Bone marrow (tissue), 2 donors: ENCODE results near the gene CXXC1.
"Not testable (repeated sequence)": the region's sequence is repeated elsewhere in the genome, so short reads cannot be mapped to it uniquely, and the experiment has no call there.

ENCODE experiments used
- DNase-seq, 2 donors: peaks; one replicate each; lab custom pipeline; 2025; lab: John Stamatoyannopoulos, UW

CXXC1 gene

GRCh38 chr18:50287441-50288347 lies at the start of gene CXXC1:
Gene CXXC1 (minus strand): TSS chr18:50287692. CDS start chr18:50287589, 103 bp downstream.
- peak; percentile 97 to 98 for DNase-seq

DNA sequence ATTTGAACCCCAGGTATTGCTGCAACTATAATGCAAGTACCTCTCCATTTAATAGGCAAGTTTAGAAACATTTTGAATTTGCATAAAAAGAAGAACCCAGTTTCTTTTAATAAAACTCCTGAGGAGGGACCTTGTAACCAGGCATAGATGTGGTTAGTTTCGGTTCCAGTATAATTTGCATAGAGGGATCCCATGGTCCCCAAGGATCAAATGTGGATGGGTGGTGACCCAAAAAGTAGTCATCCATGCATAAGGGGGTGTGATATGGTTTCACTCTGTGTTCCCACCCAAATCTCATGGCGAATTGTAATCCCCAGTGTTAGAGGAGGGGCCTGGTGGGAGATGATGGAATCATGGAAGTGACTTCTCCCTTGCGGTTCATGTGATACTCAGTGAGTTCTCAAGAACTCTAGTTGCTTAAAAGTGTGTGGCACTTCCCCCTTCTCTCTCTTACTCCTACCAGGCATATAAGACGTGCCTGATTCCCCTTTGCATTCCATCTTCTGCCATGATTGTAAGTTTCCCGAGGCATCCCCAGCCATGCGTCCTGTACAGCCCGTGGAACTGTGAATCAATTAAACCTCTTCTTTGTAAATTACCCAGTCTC lies 47.2 kb upstream of the CXXC1 start:
- no peak for DNase-seq

GRCh38 chr18:50331691-50332090 lies 44.2 kb upstream of the CXXC1 start:
- no peak for DNase-seq

DNA sequence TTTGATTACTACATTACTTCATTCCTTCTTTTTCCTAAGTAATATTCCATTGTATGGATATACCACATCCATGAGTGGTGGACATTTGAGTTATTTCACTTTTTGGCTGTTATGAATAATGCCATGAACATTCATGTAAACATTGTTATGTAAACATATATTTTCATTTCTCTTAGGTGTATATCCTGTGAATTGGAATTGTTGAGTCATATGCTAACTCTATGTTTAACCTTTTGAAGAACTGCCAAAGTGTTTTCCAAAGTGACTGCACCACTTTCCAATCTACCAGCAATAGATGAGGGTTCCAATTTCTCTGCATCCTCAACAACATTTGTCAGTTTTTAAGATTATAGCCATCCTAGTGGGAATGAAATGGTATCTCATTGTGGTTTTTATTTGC lies 42.7 kb upstream of the CXXC1 start:
- DNase-seq = no peak

DNA sequence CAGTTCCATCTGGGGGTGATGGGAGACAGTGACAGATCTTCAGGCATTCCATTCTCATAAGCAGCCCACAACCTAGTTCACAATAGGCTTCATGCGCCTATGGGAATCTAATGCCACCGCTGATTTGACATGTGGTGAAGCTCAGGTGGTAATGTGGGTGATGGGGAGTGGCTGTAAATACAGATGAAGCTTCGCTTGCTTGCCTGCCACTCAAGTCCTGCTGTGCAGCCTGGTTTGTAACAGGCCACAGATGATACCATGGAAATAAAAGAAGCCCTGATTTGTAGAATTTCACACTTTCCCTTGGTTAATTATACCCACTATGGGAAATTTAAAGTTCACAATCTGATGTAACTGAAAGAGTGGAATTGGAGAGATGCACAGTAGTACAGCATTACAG lies 40.5 kb upstream of the CXXC1 start:
- DNase-seq = no peak

GRCh38 chr18:50320719-50321118 lies 33.2 kb upstream of the CXXC1 start:
- no peak for DNase-seq

- no peak for DNase-seq
Observed at GRCh38 chr18:50315100-50315871, 27.8 kb upstream of the CXXC1 start.

DNA sequence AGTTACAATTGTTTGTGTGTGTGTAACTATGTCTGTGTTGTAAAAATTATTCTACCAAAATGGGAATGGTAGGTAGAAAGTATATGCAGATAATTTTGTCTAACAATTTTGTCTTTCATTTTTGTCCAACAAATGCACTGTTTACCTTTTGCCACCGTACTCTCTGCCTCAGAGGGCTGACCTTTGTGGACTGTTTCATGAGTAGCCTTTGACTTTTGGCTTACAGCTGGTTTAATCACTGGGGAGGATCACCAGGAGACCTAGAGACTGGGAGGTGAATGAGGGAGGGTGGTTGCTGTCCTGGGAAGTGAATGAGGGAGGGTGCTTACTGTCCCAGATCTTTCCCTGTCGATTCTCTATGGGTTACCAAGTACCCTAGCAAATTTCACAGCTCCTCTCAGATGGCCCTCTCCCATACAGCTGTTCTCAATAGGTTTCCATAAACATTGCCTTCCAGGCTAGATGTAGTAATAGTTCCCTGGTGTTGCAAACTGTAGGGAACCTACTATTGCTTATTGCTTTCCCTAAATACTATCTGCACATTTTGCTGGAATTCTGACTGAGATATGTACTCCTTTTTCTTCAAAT lies 26.5 kb upstream of the CXXC1 start:
- DNase-seq = no peak

GRCh38 chr18:50313031-50313607 lies 25.6 kb upstream of the CXXC1 start:
- DNase-seq = no peak

GRCh38 chr18:50312296-50313030 lies 25.0 kb upstream of the CXXC1 start:
- DNase-seq = no peak

GRCh38 chr18:50311650-50312049 lies 24.2 kb upstream of the CXXC1 start:
- no peak for DNase-seq

DNA sequence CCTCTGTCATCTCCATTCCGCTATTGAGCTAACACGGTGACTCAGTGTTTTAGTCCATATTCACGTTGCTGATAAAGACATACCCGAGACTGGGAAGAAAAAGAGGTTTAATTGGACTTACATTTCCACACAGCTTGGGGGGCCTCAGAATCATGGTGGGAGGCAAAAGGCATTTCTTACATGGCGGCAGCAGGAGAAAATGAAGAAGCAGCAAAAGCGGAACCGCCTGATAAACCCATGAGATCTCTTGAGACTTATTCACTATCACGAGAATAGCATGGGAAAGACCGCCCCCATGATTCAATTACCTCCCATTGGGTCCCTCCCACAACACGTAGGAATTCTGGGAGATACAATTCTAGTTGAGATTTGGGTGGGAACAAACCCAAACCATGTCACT lies 22.6 kb upstream of the CXXC1 start:
- DNase-seq = no peak

DNA sequence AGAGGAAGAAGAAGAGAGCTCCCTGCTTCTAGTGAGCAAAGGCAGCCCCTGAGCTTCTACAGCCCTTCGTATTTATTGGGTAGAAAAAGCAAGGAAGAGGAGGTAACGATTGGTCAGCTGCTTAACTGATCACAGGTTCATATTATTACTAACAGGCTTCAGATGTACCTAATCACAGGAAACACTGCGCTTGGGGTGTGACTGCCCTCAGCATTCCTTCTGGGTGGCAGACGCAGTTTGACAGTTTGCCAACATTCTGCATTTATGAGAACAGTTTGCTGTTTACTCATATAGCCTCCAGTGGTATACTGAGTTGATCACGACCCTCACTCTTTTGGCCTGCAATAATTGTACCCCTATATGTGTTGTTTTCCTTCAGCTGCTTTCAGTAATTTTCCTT lies 21.4 kb upstream of the CXXC1 start:
- not testable (repeated sequence) for DNase-seq

DNA sequence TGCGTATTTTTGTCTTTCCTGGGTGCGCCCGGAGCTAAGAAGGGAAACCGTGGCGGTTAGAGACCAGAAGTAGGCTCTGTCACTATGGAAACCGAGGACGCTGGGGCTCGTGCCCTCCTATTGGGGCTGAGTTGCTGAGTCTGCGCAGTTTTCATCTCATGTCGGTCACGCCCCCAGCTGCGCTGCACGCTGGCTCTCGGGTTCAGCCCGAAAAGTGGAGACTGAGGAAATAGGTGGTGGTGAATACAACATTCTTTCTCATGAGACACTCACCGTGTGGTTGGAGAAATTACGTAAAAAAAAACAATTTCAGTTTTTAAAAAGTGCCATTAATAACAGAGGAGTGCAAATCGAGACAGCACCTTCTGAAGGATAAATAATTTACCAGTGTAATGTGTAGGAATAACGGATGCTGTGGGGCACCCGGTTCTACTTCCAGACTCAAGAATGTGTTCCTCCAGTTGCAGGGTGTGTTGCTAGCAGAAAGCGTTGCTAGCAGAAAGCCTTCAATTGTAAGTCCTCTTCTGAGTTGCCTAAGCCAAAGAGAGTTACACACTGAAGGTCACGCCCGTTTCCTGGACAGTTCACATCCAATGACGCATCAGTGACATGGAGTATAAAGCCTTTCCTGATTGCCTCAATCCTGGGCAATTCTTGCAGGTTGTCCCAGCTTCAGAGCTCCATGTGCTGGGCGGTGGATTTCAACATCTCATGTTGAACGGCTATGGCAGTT lies 20.4 kb upstream of the CXXC1 start:
- peak; percentile 44 to 64 for DNase-seq

- DNase-seq = no peak
Observed at GRCh38 chr18:50307400-50307737, 19.9 kb upstream of the CXXC1 start.

DNA sequence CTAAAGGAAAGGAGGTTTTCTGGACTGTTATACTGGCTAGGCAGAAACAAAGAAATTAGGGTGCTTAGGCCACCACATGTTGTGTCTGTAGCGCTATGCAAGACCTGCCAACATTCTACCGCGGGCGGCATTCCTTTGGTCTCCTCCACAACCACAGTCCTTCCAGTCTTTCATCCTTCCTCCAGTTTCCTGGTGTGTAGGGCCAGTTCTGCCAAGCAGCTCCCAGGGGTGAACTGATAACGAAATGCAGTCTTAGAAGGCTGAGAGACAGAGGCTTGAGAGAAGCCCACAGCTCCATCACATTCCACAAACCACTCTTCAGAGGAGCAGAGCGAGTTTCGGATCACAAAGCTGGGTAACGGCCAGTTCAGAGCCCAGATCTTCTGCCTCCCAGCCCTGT lies 19.5 kb upstream of the CXXC1 start:
- DNase-seq = no peak

DNA sequence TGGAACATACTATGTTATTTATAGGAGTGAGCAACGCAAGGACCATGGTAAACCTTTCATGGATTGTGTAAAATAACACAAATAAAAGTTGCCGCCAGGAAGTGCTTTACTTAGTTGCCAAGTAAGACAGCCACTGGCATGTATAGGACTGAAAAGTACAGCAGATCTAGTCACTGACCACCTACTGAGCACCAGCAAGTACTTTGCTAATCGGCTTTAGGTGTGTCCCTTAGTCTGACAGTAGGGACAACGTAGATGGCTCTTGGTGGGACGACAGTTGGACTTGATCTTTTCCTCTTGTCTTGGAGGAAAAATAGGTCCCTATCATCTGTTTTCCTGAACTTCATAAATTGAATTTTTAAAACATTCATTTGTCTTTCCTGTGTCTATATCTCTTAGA lies 13.6 kb upstream of the CXXC1 start:
- DNase-seq = no peak

DNA sequence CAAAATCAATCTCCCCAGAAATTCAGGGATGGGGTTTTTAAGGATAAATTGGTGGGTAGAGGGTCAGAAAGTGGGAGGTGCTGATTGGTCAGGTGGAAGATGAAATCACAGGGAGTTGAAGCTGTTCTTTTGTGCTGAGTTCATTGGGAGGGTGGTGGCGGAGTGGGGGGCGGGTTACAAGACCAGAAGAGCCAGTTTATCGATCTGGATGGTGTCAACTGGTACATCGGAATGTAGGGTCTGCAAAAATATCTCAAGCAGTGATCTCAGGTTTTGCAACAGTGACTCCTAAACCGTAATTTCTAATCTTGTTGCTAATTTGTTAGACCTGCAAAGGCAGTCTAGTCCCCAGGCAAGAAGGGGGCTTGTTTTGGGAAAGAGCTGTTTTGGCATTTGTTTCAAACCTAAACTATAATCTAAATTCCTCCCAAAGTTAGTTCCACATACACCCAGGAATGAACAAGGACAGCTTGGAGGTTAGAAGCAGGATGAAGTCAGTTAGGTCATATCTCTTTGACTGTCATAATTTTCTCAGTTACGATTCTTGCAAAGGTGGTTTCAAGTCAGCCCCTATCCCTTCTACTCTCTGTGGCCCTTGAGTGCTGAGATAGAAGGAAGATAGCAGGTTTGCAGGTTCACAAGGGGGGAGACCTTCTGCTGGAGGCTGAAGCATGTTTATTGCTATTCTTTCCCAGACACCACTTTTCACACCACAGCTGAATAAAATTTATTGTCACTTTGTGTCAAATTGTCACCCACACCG lies 12.3 kb upstream of the CXXC1 start:
- DNase-seq = no peak

DNA sequence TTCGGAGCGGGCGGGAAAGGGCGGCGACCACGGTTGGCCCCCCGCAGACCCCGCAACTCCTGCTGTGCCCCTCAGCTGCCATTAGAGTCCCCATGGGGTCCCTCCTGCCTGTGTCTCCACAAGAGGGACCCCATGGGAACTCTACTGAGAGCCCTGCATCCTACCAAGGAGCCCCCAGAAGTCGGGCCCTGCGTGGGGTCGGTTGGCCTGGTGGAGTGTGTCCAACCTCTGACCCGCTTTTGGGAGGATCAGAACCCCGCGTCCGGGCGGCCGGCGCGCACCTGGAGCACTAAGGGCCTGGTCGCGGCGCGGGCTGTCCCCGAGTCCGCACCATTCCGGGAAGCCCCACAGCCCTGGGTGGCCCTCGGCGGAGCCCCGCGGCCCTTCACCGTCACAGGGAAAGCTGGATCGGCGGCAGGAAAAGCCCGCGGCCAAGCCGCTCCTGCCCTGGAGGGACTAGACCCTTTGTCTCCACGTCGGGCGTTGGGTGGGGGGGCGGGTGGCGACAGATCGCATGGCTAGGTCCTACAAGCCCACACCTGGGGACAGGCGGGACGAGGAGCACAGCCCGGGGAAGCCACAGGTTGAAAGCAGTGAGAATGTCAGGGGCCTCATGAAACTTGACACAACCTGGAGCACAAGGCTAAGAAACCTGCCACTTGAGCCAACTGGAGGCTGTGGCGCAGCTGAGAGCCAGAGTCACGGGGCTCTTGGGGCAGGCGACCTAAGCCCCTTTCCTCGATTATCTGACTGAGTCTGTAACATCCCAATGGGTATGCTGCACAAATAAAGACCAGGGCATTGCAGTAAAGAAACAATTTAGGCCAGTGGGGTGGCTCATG lies 11.2 kb upstream of the CXXC1 start:
- no peak for DNase-seq
